ENCODE measurements around the gene TMEM53.
"Not testable (repeated sequence)": the region's sequence is repeated elsewhere in the genome, so short reads cannot be mapped to it uniquely, and the experiment has no call there.

Gene TMEM53

GRCh38 chr1:44672254-44672955 lies 1.9 kb downstream of the TMEM53 start:
- no peak for DNase-seq

DNA sequence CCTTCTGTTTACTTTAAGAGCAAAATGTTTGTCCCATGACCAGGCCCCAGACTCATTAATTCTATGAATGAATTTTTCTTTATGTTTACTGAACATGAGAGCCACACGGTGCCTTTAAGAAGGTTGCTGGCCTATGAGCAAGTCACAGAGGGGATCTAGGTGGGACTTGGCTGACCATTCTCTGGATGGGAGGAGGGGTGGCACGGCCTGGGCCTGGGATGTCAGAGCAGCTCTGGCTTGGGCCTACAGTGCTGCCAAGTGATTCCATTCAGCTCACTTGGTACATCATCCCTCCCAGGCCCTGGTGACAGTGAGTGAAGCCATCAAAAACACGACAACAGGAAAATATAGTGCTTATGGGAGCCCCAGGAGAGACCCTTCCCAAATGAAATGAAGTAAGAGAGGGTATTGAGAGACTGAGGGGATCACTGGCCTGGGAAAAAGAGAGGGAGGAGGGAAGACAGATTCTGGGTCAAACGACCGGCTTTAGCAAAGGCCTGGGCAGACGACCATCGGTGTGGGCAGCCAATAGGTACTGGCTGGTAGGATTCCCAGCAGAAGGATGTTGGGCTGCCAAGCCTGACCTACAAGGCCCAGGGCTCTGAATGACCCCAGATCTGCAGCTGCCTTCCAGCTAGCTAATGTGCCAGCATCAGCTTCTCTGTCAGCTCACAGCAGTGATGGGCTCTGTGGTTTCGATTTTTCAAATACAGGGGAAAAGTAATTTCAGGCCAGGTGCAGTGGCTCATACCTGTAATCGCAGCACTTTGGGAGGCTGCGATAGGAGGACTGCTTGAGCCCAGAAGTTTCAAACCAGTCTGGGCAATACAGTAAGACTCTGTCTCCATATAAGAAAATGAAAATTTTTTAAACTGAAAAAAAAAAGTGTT lies 3.3 kb downstream of the TMEM53 start:
- DNase-seq = no peak

- not testable (repeated sequence) for DNase-seq
Measured at GRCh38 chr1:44666719-44667118, 7.6 kb downstream of the TMEM53 start.

GRCh38 chr1:44664730-44665370 lies 9.4 kb downstream of the TMEM53 start:
- no peak for DNase-seq

DNA sequence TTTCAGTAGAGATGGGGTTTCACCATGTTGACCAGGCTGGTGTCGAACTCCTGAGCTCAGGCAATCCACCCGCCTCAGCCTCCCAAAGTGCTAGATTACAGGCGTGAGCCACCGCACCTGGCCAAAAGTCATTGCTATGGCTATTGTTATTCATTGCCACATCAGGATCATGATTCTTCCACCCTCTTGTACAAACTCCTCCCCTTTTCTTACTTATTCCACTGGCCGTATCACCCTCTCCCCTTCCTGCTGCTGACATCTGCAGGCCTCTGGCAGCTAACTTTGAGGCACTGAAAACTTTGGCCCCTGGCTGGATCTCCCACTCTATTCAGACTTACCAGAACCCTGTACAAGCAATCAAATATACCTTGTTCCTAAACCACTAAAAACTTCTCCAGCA lies 10.9 kb downstream of the TMEM53 start:
- no peak for DNase-seq

- DNase-seq = peak in 1 of 2 experiments; percentile 24
Measured at GRCh38 chr1:44662683-44663030, 11.6 kb downstream of the TMEM53 start.

DNA sequence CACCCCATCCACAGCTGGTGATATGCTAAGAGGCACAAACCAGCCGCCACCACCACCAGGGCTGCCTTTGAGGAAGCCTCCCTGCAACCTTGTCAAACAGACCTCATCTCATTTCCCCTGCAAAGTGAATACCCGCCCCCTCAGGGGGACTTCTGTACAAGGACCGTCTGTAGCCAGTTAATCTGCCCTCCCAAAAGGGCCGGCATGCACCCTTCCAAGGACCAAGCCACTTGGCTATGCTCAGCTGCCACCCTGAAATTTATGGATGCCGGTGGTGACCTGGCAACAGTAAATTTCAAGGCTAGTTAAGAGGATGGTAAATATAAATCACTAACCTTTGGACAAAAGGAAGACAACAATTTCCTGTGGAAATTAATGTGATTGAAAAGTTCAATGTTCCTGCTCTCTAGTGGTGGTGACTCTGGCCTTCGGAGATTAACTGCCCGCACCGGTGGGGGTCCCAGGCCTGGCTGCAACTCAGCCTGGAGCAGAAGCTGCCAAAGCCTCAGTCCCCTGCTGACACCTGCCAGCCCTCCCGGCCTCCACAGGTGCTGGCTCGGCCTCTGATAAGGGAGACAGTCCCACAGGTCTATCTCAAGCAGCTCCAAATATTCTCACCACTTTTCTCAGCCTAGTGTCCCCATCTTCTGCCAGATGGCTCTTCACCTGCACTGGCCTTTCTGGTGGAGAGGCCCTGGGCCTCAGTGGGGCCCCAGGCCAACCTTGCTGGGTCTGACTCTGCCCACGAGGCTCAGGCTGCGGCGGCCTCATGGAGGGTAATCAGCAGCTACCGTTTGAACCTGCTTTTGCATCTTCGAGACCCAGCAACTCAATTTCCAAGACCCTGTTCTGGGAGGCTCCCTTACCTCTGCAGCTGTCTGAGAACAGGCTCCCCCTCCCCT lies 12.2 kb downstream of the TMEM53 start:
- DNase-seq = peak; percentile 93 to 98

GRCh38 chr1:44660176-44660575 lies 14.1 kb downstream of the TMEM53 start:
- DNase-seq = peak; percentile 58 to 73

- no peak for DNase-seq
Measured at GRCh38 chr1:44659566-44659965, 14.7 kb downstream of the TMEM53 start.

- peak in 1 of 2 experiments; percentile 40 for DNase-seq
Measured at GRCh38 chr1:44655609-44656008, 18.7 kb downstream of the TMEM53 start.

DNA sequence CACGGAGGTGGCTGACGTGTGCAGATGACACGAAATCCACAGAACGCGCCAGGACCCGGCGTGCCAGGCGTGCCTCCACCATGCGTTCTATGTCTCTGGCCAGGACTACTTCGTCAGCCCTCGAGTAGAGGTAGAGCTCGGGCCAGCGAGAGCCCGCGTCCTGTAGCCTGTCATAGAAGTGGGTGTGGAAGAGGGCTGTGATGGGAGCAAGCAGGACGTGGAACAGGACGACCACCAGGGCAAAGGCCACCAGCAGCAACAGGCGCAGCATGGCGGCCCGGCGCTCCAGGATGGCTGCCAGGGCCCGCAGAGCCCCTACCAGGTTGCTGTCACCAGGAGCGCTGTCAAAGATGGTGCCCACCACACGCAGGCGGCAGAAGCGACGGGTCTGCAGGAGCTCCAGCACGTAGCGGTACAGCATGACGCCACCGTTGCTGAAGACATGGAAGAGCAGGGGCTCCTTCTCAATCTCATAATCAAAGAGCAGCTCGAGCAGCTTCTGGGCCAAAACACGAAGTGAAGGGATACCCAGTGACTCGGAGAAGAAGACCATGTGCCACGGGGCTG lies 19.6 kb downstream of the TMEM53 start:
- DNase-seq = no peak

GRCh38 chr1:44653107-44653964 lies 20.9 kb downstream of the TMEM53 start:
- DNase-seq = no peak

DNA sequence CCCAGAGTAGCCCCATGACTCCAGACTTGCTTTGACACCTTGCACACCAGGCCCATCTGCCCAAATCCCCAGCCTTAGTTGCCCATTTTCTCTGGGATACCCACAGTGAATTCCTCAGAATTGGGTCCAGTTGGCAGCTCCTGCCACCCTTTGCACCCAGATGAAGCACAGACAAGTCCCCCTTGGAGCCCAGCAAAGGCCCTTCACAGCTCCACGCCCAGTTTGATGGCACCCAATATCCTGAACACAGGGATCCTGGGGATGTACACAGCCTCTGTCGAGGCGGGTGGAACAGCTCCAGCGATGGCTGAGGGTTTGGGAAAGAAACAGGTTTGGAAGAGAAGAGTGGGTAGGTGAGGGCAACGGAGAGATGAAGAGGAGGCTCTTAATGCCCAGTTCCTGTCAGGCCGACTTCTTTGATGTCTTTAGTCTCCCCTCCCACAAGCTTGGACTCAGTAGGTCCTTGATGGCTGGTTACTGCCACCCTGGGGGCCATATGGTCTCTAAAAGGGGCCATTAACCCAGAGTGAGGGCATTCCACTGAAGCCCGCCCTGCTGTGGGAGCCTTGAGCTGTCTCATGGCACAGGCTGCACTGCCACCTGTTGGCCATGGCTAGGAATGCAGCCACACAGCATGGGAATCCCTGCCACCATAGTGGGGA lies 21.7 kb downstream of the TMEM53 start:
- peak; percentile 73 to 86 for DNase-seq

GRCh38 chr1:44651069-44651468 lies 23.2 kb downstream of the TMEM53 start:
- no peak for DNase-seq

DNA sequence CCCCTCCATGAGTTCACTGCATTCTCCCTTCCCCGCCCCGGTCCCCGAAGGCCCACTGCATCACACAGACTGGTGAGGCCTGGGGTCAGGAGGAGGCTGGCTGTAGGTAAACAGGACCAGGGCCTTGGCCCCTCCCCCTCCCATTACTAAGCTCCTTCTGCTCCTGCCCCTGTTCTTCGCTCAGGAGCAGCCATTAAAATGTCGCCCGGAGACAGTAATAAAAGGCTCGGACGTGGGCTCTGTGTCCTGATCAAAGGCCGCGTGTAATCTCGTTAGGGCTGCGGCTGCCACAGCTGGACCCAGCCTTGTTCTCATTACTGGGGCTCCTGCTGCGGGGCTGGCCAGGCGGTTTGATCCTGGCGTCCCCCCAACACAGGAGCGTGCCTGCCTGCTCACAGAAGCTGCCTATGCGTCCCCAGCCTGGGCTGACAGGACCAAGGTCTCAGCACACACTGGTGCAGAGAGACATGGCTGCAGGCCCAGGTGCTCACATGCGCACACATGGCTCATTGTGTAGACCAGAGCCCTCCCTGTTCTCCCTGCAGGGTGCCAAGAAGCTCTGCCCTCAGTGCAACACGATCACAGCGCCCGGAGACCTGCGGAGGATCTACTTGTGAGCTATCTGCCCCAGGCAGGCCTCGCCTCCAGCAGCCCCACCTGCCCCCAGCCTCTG lies 24.0 kb downstream of the TMEM53 start:
- DNase-seq = no peak

GRCh38 chr1:44649788-44650158 lies 24.5 kb downstream of the TMEM53 start:
- DNase-seq = no peak

DNA sequence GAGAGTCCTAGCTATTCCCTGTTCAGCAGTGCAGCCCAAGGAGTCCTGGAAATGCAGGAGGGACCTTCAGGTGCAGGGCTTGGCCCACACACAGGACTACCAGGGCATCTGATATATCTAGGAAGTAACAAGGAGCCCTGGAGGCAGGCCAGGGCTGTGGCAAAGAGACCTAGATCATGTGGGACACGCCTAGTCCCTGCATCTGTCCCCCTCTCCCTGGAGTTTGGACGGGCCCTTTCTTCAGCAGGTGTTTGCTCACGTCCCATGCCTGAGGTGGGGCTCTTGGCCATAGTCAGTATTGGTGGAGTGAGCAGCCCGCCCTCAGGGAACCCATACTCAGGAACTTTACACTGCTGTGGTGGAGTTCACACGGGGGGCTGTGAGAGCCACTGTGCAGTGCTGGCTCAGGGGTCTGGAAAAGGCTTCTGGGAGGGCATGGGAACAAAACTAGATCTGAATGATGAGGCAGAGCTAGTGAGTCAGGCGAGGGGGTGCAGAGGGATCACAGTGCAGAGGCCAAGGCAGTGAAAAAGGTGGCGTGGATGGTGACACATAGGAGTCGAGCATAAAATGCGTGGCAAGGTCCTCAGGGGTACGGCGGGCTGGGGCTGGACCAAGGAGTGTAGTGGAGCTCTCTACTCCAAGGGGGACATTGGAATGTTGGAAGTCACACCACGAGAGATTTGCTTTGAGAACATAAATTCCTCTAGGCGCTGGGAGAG lies 25.6 kb downstream of the TMEM53 start:
- no peak for DNase-seq

DNA sequence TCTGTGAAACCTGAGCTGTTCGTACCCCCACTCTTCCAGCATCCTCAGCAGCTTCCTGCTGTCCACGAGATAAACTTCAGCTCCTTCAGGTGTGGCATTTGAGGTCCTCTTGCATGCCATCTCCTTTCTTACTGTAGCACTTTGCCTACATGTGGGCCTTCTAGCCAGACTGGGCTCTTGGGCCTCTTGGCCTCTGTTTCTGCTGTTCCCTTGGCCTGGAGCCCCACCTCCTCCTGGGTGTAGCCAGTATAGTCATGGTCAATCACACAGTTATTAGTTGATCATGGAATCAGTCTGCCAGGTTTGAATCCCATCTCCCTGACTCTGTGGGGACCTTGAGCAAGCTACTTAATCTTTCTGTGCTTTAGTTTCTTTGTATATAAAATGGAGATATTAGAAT lies 26.4 kb downstream of the TMEM53 start:
- no peak for DNase-seq
